ENCODE results near the gene PCDH17. TPM values are rescaled to one million over a fixed set of nuclear protein-coding genes. Genes with fewer than 3 reads are reported as not detected.

PCDH17 gene
- total and polyA plus RNA-seq, 2 of the 8 experiments (the other 6 are each of a cell fraction or from before 2014, with no cell fraction given) = 0.20 to 0.60 TPM

DNA sequence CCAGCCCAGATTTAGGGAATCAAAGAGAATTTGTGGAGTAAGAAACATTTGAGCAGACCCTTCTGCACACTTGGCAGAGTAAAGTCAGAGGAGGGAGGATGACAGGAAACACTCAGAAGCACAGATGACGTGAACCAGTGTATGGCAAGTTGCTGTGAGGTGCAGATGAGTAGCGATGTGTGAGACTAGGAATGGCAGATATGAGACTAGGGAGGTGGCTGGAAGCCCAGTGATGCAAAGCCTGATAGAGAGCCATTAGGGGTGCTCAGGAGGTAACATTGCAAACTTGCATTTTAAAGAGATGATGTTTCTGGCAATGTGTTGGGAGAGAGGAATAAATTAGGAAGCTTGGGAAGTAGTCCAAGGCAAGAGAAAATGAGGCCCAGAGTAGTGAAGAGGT is 44.0 kb downstream of the PCDH17 start:
- Histone ChIP-seq H3K23ac (ENCODE audit: insufficient read length) (no peak overlapping the region), H4K8ac (ENCODE audit: extremely low read depth, insufficient read depth, low read length) (no peak overlapping the region), H3K14ac (ENCODE audit: insufficient read length) (no peak overlapping the region), H3K18ac (ENCODE audit: extremely low read depth, low read length) (no peak overlapping the region), H3K27me3 (replicated peaks in 1 of 4; ENCODE audit: control insufficient read depth in 3 of 4, extremely low read depth in 1 of 4, insufficient read depth in 3 of 4, low read length in 3 of 4) (no peaks in the 10 kb centered on the region), H3K23me2 (ENCODE audit: low read depth, low read length) (no peaks in the 10 kb centered on the region), H3K56ac (replicated peaks; ENCODE audit: insufficient read length, low read depth, low read length) (no peak overlapping the region), H2BK5ac (ENCODE audit: low read depth, low read length) (no peak overlapping the region), H3K9me3 (ENCODE audit: insufficient read depth in 2 of 2, low read depth in 1 of 2, low read length in 1 of 2) (no peaks in the 10 kb centered on the region), H3K36me3 (ENCODE audit: control insufficient read depth in 2 of 4, insufficient read depth in 4 of 4, low read length in 3 of 4) (no peaks in the 10 kb centered on the region), H3K79me1 (ENCODE audit: low read depth, low read length) (no peaks in the 10 kb centered on the region), H2BK15ac (ENCODE audit: low read length) (no peak overlapping the region), H3K27ac (ENCODE audit: low read depth, low read length) (no peak overlapping the region), H4K5ac (ENCODE audit: insufficient read length, low read depth, low read length) (no peak overlapping the region), H2AFZ (ENCODE audit: low read length) (peak overlapping the region; percentile 34; the same call in 1 of the 2 replicates), H4K91ac (replicated peaks; ENCODE audit: insufficient read length, low read length) (no peak overlapping the region), H3K9ac (replicated peaks in 1 of 4; ENCODE audit: extremely low read depth in 1 of 4, low read depth in 3 of 4, low read length in 3 of 4) (no peak overlapping the region), H2BK120ac (replicated peaks; ENCODE audit: low read depth, low read length) (no peak overlapping the region), H2AK5ac (ENCODE audit: low read depth, low read length) (no peak overlapping the region), H2BK12ac (ENCODE audit: low read depth, low read length) (no peak overlapping the region), H3K79me2 (ENCODE audit: control insufficient read depth in 1 of 2, insufficient read depth in 2 of 2, low read length in 2 of 2) (no peaks in the 10 kb centered on the region), H3K4ac (replicated peaks; ENCODE audit: insufficient read length, low read depth, low read length) (no peak overlapping the region), H3K4me3 (ENCODE audit: extremely low read depth in 1 of 4, insufficient read depth in 2 of 4, low read depth in 3 of 4, low read length in 4 of 4) (no peak overlapping the region), H4K20me1 (replicated peaks in 1 of 2; ENCODE audit: control insufficient read depth in 1 of 2, insufficient read depth in 2 of 2, low read length in 2 of 2) (no peaks in the 10 kb centered on the region), H3K4me1 (replicated peaks in 1 of 4; ENCODE audit: control insufficient read depth in 3 of 4, insufficient read depth in 4 of 4, low read length in 3 of 4) (peaks cover 0 to 5% (median 3%) of the 10 kb centered on the region in 4 experiments; a peak in 3 of 7 replicates), H2BK20ac (ENCODE audit: low read length) (no peak overlapping the region; the same call in 1 of the 2 replicates), H3K4me2 (ENCODE audit: insufficient read depth in 1 of 2, low read depth in 2 of 2, low read length in 2 of 2) (no peak overlapping the region; a peak in 1 of 4 replicates)
- ChIA-PET POLR2A (ENCODE audit: partially characterized antibody) (no interaction called here), CTCF (ENCODE audit: partially characterized antibody) (no interaction called here)
- TF ChIP-seq SUZ12 (IDR thresholded peaks at IDR 0.05; ENCODE audit: low read length) (no peak), RFX5 (IDR thresholded peaks at IDR 0.05; ENCODE audit: borderline replicate concordance, low read depth, low read length) (no peak), SAP30 (IDR thresholded peaks at IDR 0.05; ENCODE audit: insufficient read depth, insufficient replicate concordance, low read length) (no peak)
- FAIRE-seq (no peak), DNase-seq (ENCODE audit: low read depth in 1 of 2, low spot score in 2 of 2) (no peak)
- 92% methylated on average over 2 of the region's 2 CpGs; no CpG with 5 or more reads in 1 of the 2 experiments for WGBS, 2 experiments (ENCODE audit: extremely low coverage in 1 of 2, insufficient coverage in 1 of 2, insufficient read length in 1 of 2, insufficient replicate concordance in 2 of 2, low coverage in 1 of 2, low lambda C conversion rate in 2 of 2, missing lambda C conversion rate in 1 of 2)

Measured in H1 (cell line).